Vagina (tissue), 2 donors: ENCODE data around the gene BAX.

ENCODE experiments used
- CTCF ChIP-seq, 3 experiments: fragments of 450-650 bp in 2 of 3; fragments of 200-600 bp in 1 of 3; sonication (generic) in 1 of 3; IDR thresholded peaks; one replicate each; pipeline ENCODE4 v1.5.1; 2017 to 2019; ENCODE audit warnings: antibody characterized with exemption in 3 of 3, mild to moderate bottlenecking in 2 of 3, moderate library complexity in 2 of 3
- POLR2A ChIP-seq, 2 donors: fragments of 450-650 bp; IDR thresholded peaks; one replicate each; pipeline ENCODE4 v1.6.1; 2017; ENCODE audit warnings: antibody characterized with exemption in 2 of 2, mild to moderate bottlenecking in 2 of 2, moderate library complexity in 2 of 2
- POLR2AphosphoS5 ChIP-seq, 2 donors: sonication (generic); formaldehyde crosslinking; IDR thresholded peaks; one replicate each; pipeline ENCODE4 v1.9.0; 2017; ENCODE audit warnings: antibody characterized with exemption in 2 of 2, mild to moderate bottlenecking in 2 of 2, low read depth in 1 of 2; ENCODE audit not compliant: insufficient read depth in 1 of 2

DNA sequence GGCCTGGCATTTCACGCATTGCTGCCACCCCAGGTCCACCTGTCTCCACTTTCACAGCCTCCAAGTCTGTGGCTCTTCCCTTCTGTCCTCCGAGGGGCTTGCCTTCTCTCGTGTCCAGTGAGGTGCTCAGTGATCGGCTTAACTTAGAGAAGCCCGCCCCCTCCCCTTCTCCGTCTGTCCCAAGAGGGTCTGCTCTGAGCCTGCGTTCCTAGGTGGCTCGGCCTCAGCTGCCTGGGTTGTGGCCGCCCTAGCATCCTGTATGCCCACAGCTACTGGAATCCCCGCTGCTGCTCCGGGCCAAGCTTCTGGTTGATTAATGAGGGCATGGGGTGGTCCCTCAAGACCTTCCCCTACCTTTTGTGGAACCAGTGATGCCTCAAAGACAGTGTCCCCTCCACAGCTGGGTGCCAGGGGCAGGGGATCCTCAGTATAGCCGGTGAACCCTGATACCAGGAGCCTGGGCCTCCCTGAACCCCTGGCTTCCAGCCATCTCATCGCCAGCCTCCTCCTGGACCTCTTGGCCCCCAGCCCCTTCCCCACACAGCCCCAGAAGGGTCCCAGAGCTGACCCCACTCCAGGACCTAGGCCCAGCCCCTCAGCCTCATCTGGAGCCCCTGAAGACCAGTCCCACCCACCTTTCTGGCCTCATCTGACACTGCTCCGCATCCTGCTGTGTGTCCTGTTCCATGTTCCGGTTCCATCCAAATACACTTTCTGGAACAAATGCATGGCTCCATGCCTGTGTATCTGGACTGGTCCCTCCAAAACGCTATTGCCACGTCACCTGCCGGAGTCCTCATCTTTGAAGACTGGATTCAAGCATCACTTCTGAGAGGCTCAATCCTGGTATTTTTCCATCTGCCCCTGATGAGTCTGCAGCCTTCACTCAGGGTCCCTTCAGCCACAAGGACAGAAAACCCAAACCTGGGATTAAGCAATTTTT is 31.9 kb upstream of the BAX start:
- no peak for TF ChIP-seq CTCF (IDR thresholded peaks at IDR 0.05)
- no peak for TF ChIP-seq POLR2A (IDR thresholded peaks at IDR 0.05)
- no peak for TF ChIP-seq POLR2AphosphoS5 (IDR thresholded peaks at IDR 0.05; ENCODE audit: insufficient read depth in 1 of 2, low read depth in 1 of 2)
